ENCODE measurements around the gene DNM2.

- TF ChIP-seq, protein P1, sequence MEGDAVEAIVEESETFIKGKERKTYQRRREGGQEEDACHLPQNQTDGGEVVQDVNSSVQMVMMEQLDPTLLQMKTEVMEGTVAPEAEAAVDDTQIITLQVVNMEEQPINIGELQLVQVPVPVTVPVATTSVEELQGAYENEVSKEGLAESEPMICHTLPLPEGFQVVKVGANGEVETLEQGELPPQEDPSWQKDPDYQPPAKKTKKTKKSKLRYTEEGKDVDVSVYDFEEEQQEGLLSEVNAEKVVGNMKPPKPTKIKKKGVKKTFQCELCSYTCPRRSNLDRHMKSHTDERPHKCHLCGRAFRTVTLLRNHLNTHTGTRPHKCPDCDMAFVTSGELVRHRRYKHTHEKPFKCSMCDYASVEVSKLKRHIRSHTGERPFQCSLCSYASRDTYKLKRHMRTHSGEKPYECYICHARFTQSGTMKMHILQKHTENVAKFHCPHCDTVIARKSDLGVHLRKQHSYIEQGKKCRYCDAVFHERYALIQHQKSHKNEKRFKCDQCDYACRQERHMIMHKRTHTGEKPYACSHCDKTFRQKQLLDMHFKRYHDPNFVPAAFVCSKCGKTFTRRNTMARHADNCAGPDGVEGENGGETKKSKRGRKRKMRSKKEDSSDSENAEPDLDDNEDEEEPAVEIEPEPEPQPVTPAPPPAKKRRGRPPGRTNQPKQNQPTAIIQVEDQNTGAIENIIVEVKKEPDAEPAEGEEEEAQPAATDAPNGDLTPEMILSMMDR (IDR thresholded peaks at IDR 0.05) = no peak
- TF ChIP-seq POLR2A (IDR thresholded peaks at IDR 0.05) = no peak
Observed at GRCh38 chr19:10829967-10830366, 112.1 kb downstream of the DNM2 start.

Data from testis (tissue), 2 donors.